Measurements from ENCODE around the gene AHCYL1.

DNA sequence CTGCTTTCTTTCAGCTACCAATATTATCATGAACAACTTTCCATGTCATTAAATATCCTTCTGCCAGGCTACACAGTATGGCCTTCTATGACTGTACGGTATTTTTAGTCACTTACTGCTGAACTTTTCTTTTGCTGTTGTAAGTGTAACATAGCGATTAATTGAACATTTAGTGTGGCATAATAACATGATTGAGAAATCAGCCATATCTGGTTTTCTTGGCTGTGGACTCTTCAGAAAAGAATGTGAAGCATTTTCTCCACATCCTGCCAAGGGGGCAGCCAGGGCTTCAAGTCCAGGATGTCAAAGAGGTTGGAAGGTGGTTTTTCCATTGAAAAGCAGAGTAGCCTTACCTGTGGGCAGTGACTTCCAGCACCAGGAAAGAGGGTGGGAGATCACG, 8.8 kb upstream of the AHCYL1 start:
- TF ChIP-seq, protein P1, sequence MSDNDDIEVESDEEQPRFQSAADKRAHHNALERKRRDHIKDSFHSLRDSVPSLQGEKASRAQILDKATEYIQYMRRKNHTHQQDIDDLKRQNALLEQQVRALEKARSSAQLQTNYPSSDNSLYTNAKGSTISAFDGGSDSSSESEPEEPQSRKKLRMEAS (IDR thresholded peaks at IDR 0.05; ENCODE audit: low read depth, low read length): no peak
- no peak for TF ChIP-seq RAD21 (IDR thresholded peaks at IDR 0.05; ENCODE audit: insufficient read depth, low read depth, low read length)
- no peak for TF ChIP-seq ESRRA (IDR thresholded peaks at IDR 0.05; ENCODE audit: low read length)
- TF ChIP-seq GABPA (IDR thresholded peaks at IDR 0.05; ENCODE audit: low read depth): no peak
- TF ChIP-seq CEBPB (IDR thresholded peaks at IDR 0.05; ENCODE audit: borderline replicate concordance in 1 of 2, low read depth in 2 of 2, low read length in 2 of 2): no peak
- TF ChIP-seq POLR2A (IDR thresholded peaks at IDR 0.05; ENCODE audit: low read depth, low read length): no peak
- TF ChIP-seq, protein P2, sequence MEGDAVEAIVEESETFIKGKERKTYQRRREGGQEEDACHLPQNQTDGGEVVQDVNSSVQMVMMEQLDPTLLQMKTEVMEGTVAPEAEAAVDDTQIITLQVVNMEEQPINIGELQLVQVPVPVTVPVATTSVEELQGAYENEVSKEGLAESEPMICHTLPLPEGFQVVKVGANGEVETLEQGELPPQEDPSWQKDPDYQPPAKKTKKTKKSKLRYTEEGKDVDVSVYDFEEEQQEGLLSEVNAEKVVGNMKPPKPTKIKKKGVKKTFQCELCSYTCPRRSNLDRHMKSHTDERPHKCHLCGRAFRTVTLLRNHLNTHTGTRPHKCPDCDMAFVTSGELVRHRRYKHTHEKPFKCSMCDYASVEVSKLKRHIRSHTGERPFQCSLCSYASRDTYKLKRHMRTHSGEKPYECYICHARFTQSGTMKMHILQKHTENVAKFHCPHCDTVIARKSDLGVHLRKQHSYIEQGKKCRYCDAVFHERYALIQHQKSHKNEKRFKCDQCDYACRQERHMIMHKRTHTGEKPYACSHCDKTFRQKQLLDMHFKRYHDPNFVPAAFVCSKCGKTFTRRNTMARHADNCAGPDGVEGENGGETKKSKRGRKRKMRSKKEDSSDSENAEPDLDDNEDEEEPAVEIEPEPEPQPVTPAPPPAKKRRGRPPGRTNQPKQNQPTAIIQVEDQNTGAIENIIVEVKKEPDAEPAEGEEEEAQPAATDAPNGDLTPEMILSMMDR (IDR thresholded peaks at IDR 0.05 in 2 of 3, conservative IDR thresholded peaks at IDR 0.05 in 1 of 3; ENCODE audit: control insufficient read depth in 2 of 3, extremely low read depth in 1 of 3, insufficient read depth in 1 of 3, low read depth in 3 of 3, low read length in 3 of 3): no peak
- no peak for TF ChIP-seq CREB1 (IDR thresholded peaks at IDR 0.05; ENCODE audit: low read depth)
- no peak for TF ChIP-seq NFYB (IDR thresholded peaks at IDR 0.05; ENCODE audit: insufficient read depth, low read depth, low read length)
- TF ChIP-seq FOXK2 (IDR thresholded peaks at IDR 0.05): no peak

Data from GM12878 (cell line).